ENCODE data around the gene NAA35.
"Not testable (repeated sequence)": the region's sequence is repeated elsewhere in the genome, so short reads cannot be mapped to it uniquely, and the experiment has no call there.

Gene NAA35

GRCh38 chr9:85944672-85945071 lies 3.7 kb downstream of the NAA35 start:
- DNase-seq (ENCODE audit: low spot score), result no peak

GRCh38 chr9:85949586-85950335 lies 8.8 kb downstream of the NAA35 start:
- DNase-seq (ENCODE audit: low spot score), result no peak

GRCh38 chr9:85959955-85960354 lies 19.0 kb downstream of the NAA35 start:
- no peak for DNase-seq (ENCODE audit: low spot score)

GRCh38 chr9:85960688-85961093 lies 19.7 kb downstream of the NAA35 start:
- DNase-seq (ENCODE audit: low spot score), result no peak

GRCh38 chr9:85964526-85964925 lies 23.6 kb downstream of the NAA35 start:
- DNase-seq (ENCODE audit: low spot score), result no peak

GRCh38 chr9:85964949-85965348 lies 24.0 kb downstream of the NAA35 start:
- DNase-seq (ENCODE audit: low spot score), result no peak

GRCh38 chr9:85969727-85970126 lies 28.8 kb downstream of the NAA35 start:
- no peak for DNase-seq (ENCODE audit: low spot score)

- DNase-seq (ENCODE audit: low spot score), result no peak
Measured at GRCh38 chr9:85971731-85972130, 30.8 kb downstream of the NAA35 start.

- DNase-seq (ENCODE audit: low spot score), result no peak
Measured at GRCh38 chr9:85973238-85973637, 32.3 kb downstream of the NAA35 start.

GRCh38 chr9:85974055-85974547 lies 33.2 kb downstream of the NAA35 start:
- not testable (repeated sequence) for DNase-seq (ENCODE audit: low spot score)

- no peak for DNase-seq (ENCODE audit: low spot score)
Measured at GRCh38 chr9:85978496-85978895, 37.5 kb downstream of the NAA35 start.

- DNase-seq (ENCODE audit: low spot score), result no peak
Measured at GRCh38 chr9:85981369-85981768, 40.4 kb downstream of the NAA35 start.

GRCh38 chr9:85984457-85984856 lies 43.5 kb downstream of the NAA35 start:
- no peak for DNase-seq (ENCODE audit: low spot score)

- no peak for DNase-seq (ENCODE audit: low spot score)
Measured at GRCh38 chr9:85987236-85987635, 46.3 kb downstream of the NAA35 start.

- no peak for DNase-seq (ENCODE audit: low spot score)
Measured at GRCh38 chr9:85994191-85994590, 53.2 kb downstream of the NAA35 start.

GRCh38 chr9:85995097-85995496 lies 54.2 kb downstream of the NAA35 start:
- DNase-seq (ENCODE audit: low spot score), result no peak

GRCh38 chr9:85995599-85995998 lies 54.7 kb downstream of the NAA35 start:
- DNase-seq (ENCODE audit: low spot score), result no peak

- no peak for DNase-seq (ENCODE audit: low spot score)
Measured at GRCh38 chr9:86005253-86005775, 64.4 kb downstream of the NAA35 start.

GRCh38 chr9:86009133-86009532 lies 68.2 kb downstream of the NAA35 start:
- no peak for DNase-seq (ENCODE audit: low spot score)

GRCh38 chr9:86020731-86021130 lies 79.8 kb downstream of the NAA35 start:
- DNase-seq (ENCODE audit: low spot score), result no peak

GRCh38 chr9:86021166-86021565 lies 80.2 kb downstream of the NAA35 start:
- no peak for DNase-seq (ENCODE audit: low spot score)

GRCh38 chr9:86022687-86023266 lies 81.8 kb downstream of the NAA35 start:
- DNase-seq (ENCODE audit: low spot score), result no peak

- DNase-seq (ENCODE audit: low spot score), result no peak
Measured at GRCh38 chr9:86027767-86028166, 86.8 kb downstream of the NAA35 start.
